GM19043 (cell line): Measurements from ENCODE around the gene CMTM3.
"Not testable (repeated sequence)": the region's sequence is repeated elsewhere in the genome, so short reads cannot be mapped to it uniquely, and the experiment has no call there.

Experiments used
- ATAC-seq: cut with Tn5 transposase; IDR thresholded peaks from one replicate; pipeline ENCODE4 v1.9.1; 2021; ENCODE audit warnings: low read depth; ENCODE audit not compliant: unreplicated experiment

Gene CMTM3

GRCh38 chr16:66629856-66630255, 25.4 kb downstream of the CMTM3 start:
- no peak for ATAC-seq

- not testable (repeated sequence) for ATAC-seq
These were observed 26.2 kb downstream of the CMTM3 start for GRCh38 chr16:66630561-66631260.

GRCh38 chr16:66631558-66631957, 27.1 kb downstream of the CMTM3 start:
- not testable (repeated sequence) for ATAC-seq

- ATAC-seq: no peak
These were observed 30.2 kb downstream of the CMTM3 start for GRCh38 chr16:66634527-66635196.

GRCh38 chr16:66635406-66635805, 30.9 kb downstream of the CMTM3 start:
- no peak for ATAC-seq

GRCh38 chr16:66636199-66636598, 31.7 kb downstream of the CMTM3 start:
- ATAC-seq: no peak

- no peak for ATAC-seq
These were observed 33.3 kb downstream of the CMTM3 start for GRCh38 chr16:66637806-66638205.

- no peak for ATAC-seq
These were observed 34.8 kb downstream of the CMTM3 start for GRCh38 chr16:66639091-66639885.

GRCh38 chr16:66640724-66641314, 36.3 kb downstream of the CMTM3 start:
- ATAC-seq: no peak

- ATAC-seq: no peak
These were observed 36.9 kb downstream of the CMTM3 start for GRCh38 chr16:66641387-66641786.

- no peak for ATAC-seq
These were observed 43.4 kb downstream of the CMTM3 start for GRCh38 chr16:66647866-66648265.

- ATAC-seq: no peak
These were observed 44.7 kb downstream of the CMTM3 start for GRCh38 chr16:66649167-66649566.

GRCh38 chr16:66649636-66650205, 45.2 kb downstream of the CMTM3 start:
- no peak for ATAC-seq

- peak; percentile 93 for ATAC-seq
These were observed 46.4 kb downstream of the CMTM3 start for GRCh38 chr16:66650707-66651473.

GRCh38 chr16:66651474-66651765, 46.9 kb downstream of the CMTM3 start:
- no peak for ATAC-seq

GRCh38 chr16:66651965-66652364, 47.5 kb downstream of the CMTM3 start:
- no peak for ATAC-seq

GRCh38 chr16:66652661-66653360, 48.3 kb downstream of the CMTM3 start:
- no peak for ATAC-seq

GRCh38 chr16:66653581-66654350, 49.3 kb downstream of the CMTM3 start:
- ATAC-seq: no peak

- no peak for ATAC-seq
These were observed 52.0 kb downstream of the CMTM3 start for GRCh38 chr16:66656547-66656946.
